Neural cell (in vitro differentiated cells): ENCODE data around the gene TMEM125. TPM values are rescaled to one million over a fixed set of nuclear protein-coding genes. Genes with fewer than 3 reads are reported as not detected.

Experiments used
- H2AFZ ChIP-seq: fragments of 200-600, 300-800 bp; sonication (generic), shearing (Covaris generic); 2 replicates; pipeline ENCODE4 v1.6.0; 2014; ENCODE audit warnings: low read depth, mild to moderate bottlenecking, antibody characterized with exemption, low read length, moderate library complexity
- H3F3A ChIP-seq: fragments of 200-600 bp; shearing (Covaris generic); 2 replicates; pipeline ENCODE4 v1.6.1; 2016; ENCODE audit warnings: mild to moderate bottlenecking, moderate library complexity, mixed read lengths, antibody characterized with exemption, low read length; ENCODE audit not compliant: insufficient read depth, poor library complexity, severe bottlenecking
- H3K27ac ChIP-seq: fragments of 200-600, 300-800 bp; sonication (generic), shearing (Covaris generic); 2 replicates; pipeline ENCODE4 v1.5.1; 2014; ENCODE audit warnings: mild to moderate bottlenecking, low read length, moderate library complexity
- H3K27me3 ChIP-seq: fragments of 300-800, 200-600 bp; sonication (generic), shearing (Covaris generic); 2 replicates; pipeline ENCODE4 v1.6.0; 2014; ENCODE audit warnings: mild to moderate bottlenecking, low read depth, low read length, moderate library complexity; ENCODE audit not compliant: insufficient read depth
- H3K36me3 ChIP-seq: fragments of 300-800, 200-600 bp; sonication (generic), shearing (Covaris generic); 2 replicates; pipeline ENCODE4 v1.5.1; 2014; ENCODE audit warnings: mild to moderate bottlenecking, antibody characterized with exemption, low read length, moderate library complexity; ENCODE audit not compliant: insufficient read depth
- H3K4me2 ChIP-seq: fragments of 300-800, 200-600 bp; sonication (generic), shearing (Covaris generic); 2 replicates; pipeline ENCODE4 v1.6.0; 2014; ENCODE audit warnings: mild to moderate bottlenecking, low read length
- H3K4me3 ChIP-seq: fragments of 300-800, 200-600 bp; sonication (generic), shearing (Covaris generic); 2 replicates; pipeline ENCODE4 v1.5.1; 2014; ENCODE audit warnings: mild to moderate bottlenecking, low read length, moderate library complexity
- H3K79me2 ChIP-seq: fragments of 200-600 bp; shearing (Covaris generic); replicated peaks from 2 replicates; pipeline ENCODE4 v1.6.0; 2014; ENCODE audit warnings: mild to moderate bottlenecking, low read length, moderate library complexity; ENCODE audit not compliant: insufficient read depth
- H3K9ac ChIP-seq: fragments of 300-800, 200-600 bp; sonication (generic), shearing (Covaris generic); 2 replicates; pipeline ENCODE4 v1.6.1; 2016; ENCODE audit warnings: mild to moderate bottlenecking, low read length, mixed read lengths
- H3K9me2 ChIP-seq: fragments of 200-600 bp; shearing (Covaris generic); 2 replicates; pipeline ENCODE4 v1.6.1; 2016; ENCODE audit warnings: mild to moderate bottlenecking, low read length, mixed read lengths; ENCODE audit not compliant: insufficient read depth
- H3K9me3 ChIP-seq: fragments of 200-600, 300-800 bp; sonication (generic), shearing (Covaris generic); 2 replicates; pipeline ENCODE4 v1.6.1; 2016; ENCODE audit warnings: mild to moderate bottlenecking, mixed run types, low read length, moderate library complexity, mixed read lengths
- H4K20me1 ChIP-seq: fragments of 200-600 bp; shearing (Covaris generic); 2 replicates; pipeline ENCODE4 v1.6.1; 2016; ENCODE audit warnings: mild to moderate bottlenecking, mixed run types; ENCODE audit not compliant: insufficient read depth
- EP300 ChIP-seq: fragments of 450-650 bp; conservative IDR thresholded peaks from 2 replicates; pipeline ENCODE4 v1.6.1; 2014; ENCODE audit warnings: antibody characterized with exemption, mild to moderate bottlenecking, moderate library complexity; ENCODE audit not compliant: poor library complexity, severe bottlenecking
- EZH2 ChIP-seq: fragments of 200-600, 300-800 bp; shearing (Covaris generic), sonication (generic); IDR thresholded peaks from 2 replicates; pipeline ENCODE4 v1.6.1; 2014; ENCODE audit warnings: antibody characterized with exemption, low read length, borderline replicate concordance, mild to moderate bottlenecking; ENCODE audit not compliant: insufficient read depth, poor library complexity, severe bottlenecking
- MXI1 ChIP-seq: fragments of 450-650 bp; conservative IDR thresholded peaks from 2 replicates; pipeline ENCODE4 v1.6.1; 2014; ENCODE audit warnings: antibody characterized with exemption, mild to moderate bottlenecking; ENCODE audit not compliant: poor library complexity, severe bottlenecking
- POLR2AphosphoS5 ChIP-seq: IDR thresholded peaks from 2 replicates; pipeline ENCODE4 v1.6.1; 2012
- RAD21 ChIP-seq: fragments of 450-650 bp; conservative IDR thresholded peaks from 2 replicates; pipeline ENCODE4 v1.6.1; 2014; ENCODE audit warnings: antibody characterized with exemption, mild to moderate bottlenecking, moderate library complexity
- SMC3 ChIP-seq: fragments of 450-650 bp; conservative IDR thresholded peaks from 2 replicates; pipeline ENCODE4 v1.6.1; 2014; ENCODE audit warnings: antibody characterized with exemption, mild to moderate bottlenecking, moderate library complexity; ENCODE audit not compliant: poor library complexity
- TAF1 ChIP-seq: IDR thresholded peaks from 2 replicates; pipeline ENCODE4 v1.6.1; 2012; ENCODE audit warnings: low read depth
- polyA plus RNA-seq: library from polyadenylated mRNA; depleted of rRNA; stranded (reverse); fragments of >200 nt; gene quantifications from 2 replicates; pipeline ENCODE4 v1.2.3, GENCODE V29; 2014
- TF ChIP-seq, protein P1 (sequence below): fragments of 450-650 bp; IDR thresholded peaks from 2 replicates; pipeline ENCODE4 v1.5.1; 2014; ENCODE audit warnings: antibody characterized with exemption, mild to moderate bottlenecking, moderate library complexity; ENCODE audit not compliant: poor library complexity, severe bottlenecking
- TF ChIP-seq, protein P2 (sequence below): IDR thresholded peaks from 2 replicates; pipeline ENCODE4 v1.6.1; 2012; ENCODE audit warnings: borderline replicate concordance

TMEM125 gene
- polyA plus RNA-seq, 1 donor from 2014 or later, result not detected

DNA sequence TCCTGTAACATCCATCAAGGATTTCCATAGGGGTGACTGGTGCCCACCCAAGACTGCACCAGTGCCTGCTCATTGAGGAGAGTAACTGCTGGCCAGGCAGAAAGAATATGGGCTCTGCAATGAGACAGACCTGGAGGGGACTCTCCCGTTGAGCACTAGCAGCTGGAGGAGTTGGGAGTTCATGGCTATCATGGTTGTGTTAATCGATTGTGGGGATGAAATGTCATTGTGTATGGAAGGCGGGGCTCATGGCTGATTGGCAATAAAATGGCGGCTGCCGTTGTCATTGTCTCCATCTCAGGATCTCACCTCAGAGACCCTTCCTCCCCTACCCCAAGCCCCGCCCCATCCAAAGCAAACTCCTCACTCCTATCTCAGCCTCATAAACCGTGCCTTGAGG is 3.9 kb downstream of the TMEM125 start:
- Histone ChIP-seq H2AFZ (no peak overlapping the region), H3K27me3 (no peaks in the 10 kb centered on the region), H4K20me1 (no peaks in the 10 kb centered on the region), H3F3A (no peaks in the 10 kb centered on the region), H3K27ac (no peak overlapping the region), H3K79me2 (no peaks in the 10 kb centered on the region), H3K4me2 (no peak overlapping the region), H3K9me3 (no peaks in the 10 kb centered on the region), H3K9me2 (no peaks in the 10 kb centered on the region), H3K36me3 (no peaks in the 10 kb centered on the region), H3K9ac (no peak overlapping the region), H3K4me3 (no peak overlapping the region)
- TF ChIP-seq TAF1 (no peak), RAD21 (no peak), SMC3 (no peak), EP300 (no peak), MXI1 (no peak), POLR2AphosphoS5 (no peak), EZH2 (no peak)
- TF ChIP-seq, protein P1, sequence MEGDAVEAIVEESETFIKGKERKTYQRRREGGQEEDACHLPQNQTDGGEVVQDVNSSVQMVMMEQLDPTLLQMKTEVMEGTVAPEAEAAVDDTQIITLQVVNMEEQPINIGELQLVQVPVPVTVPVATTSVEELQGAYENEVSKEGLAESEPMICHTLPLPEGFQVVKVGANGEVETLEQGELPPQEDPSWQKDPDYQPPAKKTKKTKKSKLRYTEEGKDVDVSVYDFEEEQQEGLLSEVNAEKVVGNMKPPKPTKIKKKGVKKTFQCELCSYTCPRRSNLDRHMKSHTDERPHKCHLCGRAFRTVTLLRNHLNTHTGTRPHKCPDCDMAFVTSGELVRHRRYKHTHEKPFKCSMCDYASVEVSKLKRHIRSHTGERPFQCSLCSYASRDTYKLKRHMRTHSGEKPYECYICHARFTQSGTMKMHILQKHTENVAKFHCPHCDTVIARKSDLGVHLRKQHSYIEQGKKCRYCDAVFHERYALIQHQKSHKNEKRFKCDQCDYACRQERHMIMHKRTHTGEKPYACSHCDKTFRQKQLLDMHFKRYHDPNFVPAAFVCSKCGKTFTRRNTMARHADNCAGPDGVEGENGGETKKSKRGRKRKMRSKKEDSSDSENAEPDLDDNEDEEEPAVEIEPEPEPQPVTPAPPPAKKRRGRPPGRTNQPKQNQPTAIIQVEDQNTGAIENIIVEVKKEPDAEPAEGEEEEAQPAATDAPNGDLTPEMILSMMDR, result no peak
- TF ChIP-seq, protein P2, sequence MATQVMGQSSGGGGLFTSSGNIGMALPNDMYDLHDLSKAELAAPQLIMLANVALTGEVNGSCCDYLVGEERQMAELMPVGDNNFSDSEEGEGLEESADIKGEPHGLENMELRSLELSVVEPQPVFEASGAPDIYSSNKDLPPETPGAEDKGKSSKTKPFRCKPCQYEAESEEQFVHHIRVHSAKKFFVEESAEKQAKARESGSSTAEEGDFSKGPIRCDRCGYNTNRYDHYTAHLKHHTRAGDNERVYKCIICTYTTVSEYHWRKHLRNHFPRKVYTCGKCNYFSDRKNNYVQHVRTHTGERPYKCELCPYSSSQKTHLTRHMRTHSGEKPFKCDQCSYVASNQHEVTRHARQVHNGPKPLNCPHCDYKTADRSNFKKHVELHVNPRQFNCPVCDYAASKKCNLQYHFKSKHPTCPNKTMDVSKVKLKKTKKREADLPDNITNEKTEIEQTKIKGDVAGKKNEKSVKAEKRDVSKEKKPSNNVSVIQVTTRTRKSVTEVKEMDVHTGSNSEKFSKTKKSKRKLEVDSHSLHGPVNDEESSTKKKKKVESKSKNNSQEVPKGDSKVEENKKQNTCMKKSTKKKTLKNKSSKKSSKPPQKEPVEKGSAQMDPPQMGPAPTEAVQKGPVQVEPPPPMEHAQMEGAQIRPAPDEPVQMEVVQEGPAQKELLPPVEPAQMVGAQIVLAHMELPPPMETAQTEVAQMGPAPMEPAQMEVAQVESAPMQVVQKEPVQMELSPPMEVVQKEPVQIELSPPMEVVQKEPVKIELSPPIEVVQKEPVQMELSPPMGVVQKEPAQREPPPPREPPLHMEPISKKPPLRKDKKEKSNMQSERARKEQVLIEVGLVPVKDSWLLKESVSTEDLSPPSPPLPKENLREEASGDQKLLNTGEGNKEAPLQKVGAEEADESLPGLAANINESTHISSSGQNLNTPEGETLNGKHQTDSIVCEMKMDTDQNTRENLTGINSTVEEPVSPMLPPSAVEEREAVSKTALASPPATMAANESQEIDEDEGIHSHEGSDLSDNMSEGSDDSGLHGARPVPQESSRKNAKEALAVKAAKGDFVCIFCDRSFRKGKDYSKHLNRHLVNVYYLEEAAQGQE, result no peak

DNA sequence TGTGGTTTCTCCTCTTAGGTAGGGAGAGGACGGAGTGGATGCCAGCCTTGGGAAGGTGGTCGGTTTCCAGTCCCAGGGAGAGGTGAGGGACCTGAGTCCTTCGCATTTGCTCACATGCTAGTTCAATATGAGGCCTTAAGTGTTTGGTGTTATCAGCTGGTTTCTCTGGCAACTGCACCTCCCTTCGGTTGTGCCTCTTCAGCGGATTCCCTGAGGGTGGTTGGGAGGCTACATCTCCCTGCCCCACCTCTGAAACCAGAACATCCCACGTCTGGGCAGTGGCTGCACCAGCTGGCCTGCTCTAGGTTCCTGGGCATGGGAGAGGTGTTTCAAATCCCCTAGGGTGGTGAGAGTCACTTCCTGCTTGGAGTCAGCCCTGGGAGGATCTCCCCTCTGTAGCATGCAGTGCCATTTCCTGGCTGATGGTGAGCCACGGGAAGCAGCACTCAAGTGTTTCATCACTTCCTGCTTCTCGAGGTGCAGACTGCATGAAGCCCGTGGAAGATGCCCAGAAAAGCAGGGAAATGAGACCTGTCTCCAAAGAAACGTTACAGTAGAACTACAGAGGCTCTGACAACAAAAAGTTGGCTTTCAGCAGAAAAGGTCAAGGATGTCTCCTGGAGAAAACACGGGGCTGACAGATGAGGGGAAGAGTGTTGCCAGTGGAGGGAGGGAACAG is 4.5 kb downstream of the TMEM125 start:
- Histone ChIP-seq H3K9me2 (no peaks in the 10 kb centered on the region), H3F3A (no peaks in the 10 kb centered on the region), H2AFZ (no peak overlapping the region), H3K4me3 (no peak overlapping the region), H4K20me1 (no peaks in the 10 kb centered on the region), H3K36me3 (no peaks in the 10 kb centered on the region), H3K27ac (no peak overlapping the region), H3K27me3 (no peaks in the 10 kb centered on the region), H3K4me2 (no peak overlapping the region), H3K9ac (no peak overlapping the region), H3K9me3 (no peaks in the 10 kb centered on the region), H3K79me2 (no peaks in the 10 kb centered on the region)
- TF ChIP-seq EP300, result no peak
- TF ChIP-seq POLR2AphosphoS5, result no peak
- TF ChIP-seq, protein P2, result no peak
- TF ChIP-seq MXI1, result no peak
- TF ChIP-seq TAF1, result no peak
- TF ChIP-seq, protein P1, result no peak
- no peak for TF ChIP-seq RAD21
- no peak for TF ChIP-seq EZH2
- no peak for TF ChIP-seq SMC3
